Cardiac fibroblast (primary cell): ENCODE measurements around the gene RETREG2.

Experiments used
- DNase-seq, 2 donors: peaks; one replicate each; pipeline versions ENCODE4 v3.0.0 to v3.0.0-alpha.2; 2010; ENCODE audit warnings: low read depth in 2 of 2
- H3K4me3 ChIP-seq, 2 donors: replicated peaks in 1 of 2; 1 replicate in 1 of 2; 2 replicates in 1 of 2; pipeline ENCODE4 v1.5.1; 2011; ENCODE audit warnings: low read depth in 2 of 2, low read length in 2 of 2, mild to moderate bottlenecking in 2 of 2, moderate library complexity in 1 of 2
- TF ChIP-seq, protein P1 (sequence below): IDR thresholded peaks from one replicate; pipeline ENCODE4 v1.5.1; 2011; ENCODE audit warnings: low read depth, mild to moderate bottlenecking, low read length, inconsistent platforms

The RETREG2 gene

GRCh38 chr2:219140722-219141121 is 37.4 kb upstream of the RETREG2 start:
- TF ChIP-seq, protein P1, sequence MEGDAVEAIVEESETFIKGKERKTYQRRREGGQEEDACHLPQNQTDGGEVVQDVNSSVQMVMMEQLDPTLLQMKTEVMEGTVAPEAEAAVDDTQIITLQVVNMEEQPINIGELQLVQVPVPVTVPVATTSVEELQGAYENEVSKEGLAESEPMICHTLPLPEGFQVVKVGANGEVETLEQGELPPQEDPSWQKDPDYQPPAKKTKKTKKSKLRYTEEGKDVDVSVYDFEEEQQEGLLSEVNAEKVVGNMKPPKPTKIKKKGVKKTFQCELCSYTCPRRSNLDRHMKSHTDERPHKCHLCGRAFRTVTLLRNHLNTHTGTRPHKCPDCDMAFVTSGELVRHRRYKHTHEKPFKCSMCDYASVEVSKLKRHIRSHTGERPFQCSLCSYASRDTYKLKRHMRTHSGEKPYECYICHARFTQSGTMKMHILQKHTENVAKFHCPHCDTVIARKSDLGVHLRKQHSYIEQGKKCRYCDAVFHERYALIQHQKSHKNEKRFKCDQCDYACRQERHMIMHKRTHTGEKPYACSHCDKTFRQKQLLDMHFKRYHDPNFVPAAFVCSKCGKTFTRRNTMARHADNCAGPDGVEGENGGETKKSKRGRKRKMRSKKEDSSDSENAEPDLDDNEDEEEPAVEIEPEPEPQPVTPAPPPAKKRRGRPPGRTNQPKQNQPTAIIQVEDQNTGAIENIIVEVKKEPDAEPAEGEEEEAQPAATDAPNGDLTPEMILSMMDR, result no peak
- H3K4me3 ChIP-seq, result no peak overlapping the region
- no peak for DNase-seq

- H3K4me3 ChIP-seq, result no peak overlapping the region
- TF ChIP-seq, protein P1, result peak; percentile 26
- DNase-seq, result peak; percentile 65 to 70
These were observed 35.7 kb upstream of the RETREG2 start for GRCh38 chr2:219142329-219142728.

- TF ChIP-seq, protein P1, result no peak
- no peak overlapping the region for H3K4me3 ChIP-seq
- peak; percentile 29 to 43 for DNase-seq
These were observed 28.4 kb upstream of the RETREG2 start for GRCh38 chr2:219149667-219150066.

GRCh38 chr2:219155054-219155644 is 22.9 kb upstream of the RETREG2 start:
- peak; percentile 84 for DNase-seq
- TF ChIP-seq, protein P1, result peak; percentile 30

DNA sequence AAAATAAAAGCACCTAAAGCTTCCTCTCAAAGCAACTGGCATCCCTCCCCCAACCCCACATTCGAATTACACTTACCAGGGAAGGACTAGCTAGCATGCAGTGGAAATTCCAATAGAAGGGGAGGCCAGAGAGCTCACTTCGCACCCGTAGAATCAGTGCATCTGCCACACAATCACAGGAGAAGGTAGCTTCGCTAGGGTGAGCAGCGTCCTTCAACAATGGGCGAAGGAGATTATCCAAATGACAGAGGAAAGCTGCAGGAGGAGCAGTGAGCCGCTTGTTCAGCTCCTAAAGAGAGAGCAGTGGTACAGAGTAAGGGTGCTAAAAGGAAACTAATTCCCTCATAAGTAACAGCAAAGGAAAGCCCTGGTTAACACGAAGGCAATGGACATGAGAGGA is 20.7 kb upstream of the RETREG2 start:
- no peak overlapping the region for H3K4me3 ChIP-seq
- no peak for DNase-seq
- TF ChIP-seq, protein P1, result no peak

More at GRCh38 chr2:219155054-219155644, 22.9 kb upstream of the RETREG2 start:
- H3K4me3 ChIP-seq, result no peak overlapping the region

- DNase-seq, result no peak
- H3K4me3 ChIP-seq, result no peak overlapping the region
- TF ChIP-seq, protein P1, result no peak
These were observed 20.1 kb upstream of the RETREG2 start for GRCh38 chr2:219158025-219158424.

GRCh38 chr2:219158586-219158985 is 19.5 kb upstream of the RETREG2 start:
- H3K4me3 ChIP-seq, result no peak overlapping the region
- TF ChIP-seq, protein P1, result no peak
- peak in 1 of 2 donors; percentile 7 for DNase-seq
